Cortex of kidney (tissue), 1 donor: ENCODE measurements around the gene MYO16.
"Not testable (repeated sequence)": the region's sequence is repeated elsewhere in the genome, so short reads cannot be mapped to it uniquely, and the experiment has no call there.

Experiments used
- DNase-seq: peaks from one replicate; lab custom pipeline; 2025; lab: John Stamatoyannopoulos, UW

MYO16 gene

GRCh38 chr13:108981407-108981806, 352.0 kb downstream of the MYO16 start:
- no peak for DNase-seq

- no peak for DNase-seq
Measured at GRCh38 chr13:108983273-108983672, 353.9 kb downstream of the MYO16 start.

- DNase-seq = no peak
Measured at GRCh38 chr13:108984251-108984920, 355.0 kb downstream of the MYO16 start.

- DNase-seq = no peak
Measured at GRCh38 chr13:108985166-108985565, 355.8 kb downstream of the MYO16 start.

- DNase-seq = no peak
Measured at GRCh38 chr13:108987517-108987916, 358.1 kb downstream of the MYO16 start.

- no peak for DNase-seq
Measured at GRCh38 chr13:108987944-108988343, 358.5 kb downstream of the MYO16 start.

GRCh38 chr13:108991416-108991815, 362.0 kb downstream of the MYO16 start:
- DNase-seq = not testable (repeated sequence)

GRCh38 chr13:108993346-108993745, 363.9 kb downstream of the MYO16 start:
- no peak for DNase-seq

GRCh38 chr13:108996430-108996829, 367.0 kb downstream of the MYO16 start:
- no peak for DNase-seq

GRCh38 chr13:109000207-109000606, 370.8 kb downstream of the MYO16 start:
- DNase-seq = no peak

- no peak for DNase-seq
Measured at GRCh38 chr13:109002934-109003333, 373.5 kb downstream of the MYO16 start.

GRCh38 chr13:109007946-109008345, 378.5 kb downstream of the MYO16 start:
- no peak for DNase-seq

- no peak for DNase-seq
Measured at GRCh38 chr13:109009756-109010155, 380.3 kb downstream of the MYO16 start.

GRCh38 chr13:109010912-109011311, 381.5 kb downstream of the MYO16 start:
- DNase-seq = no peak

- no peak for DNase-seq
Measured at GRCh38 chr13:109012115-109012514, 382.7 kb downstream of the MYO16 start.

GRCh38 chr13:109021558-109021957, 392.1 kb downstream of the MYO16 start:
- DNase-seq = no peak

GRCh38 chr13:109024611-109025010, 395.2 kb downstream of the MYO16 start:
- no peak for DNase-seq

- DNase-seq = no peak
Measured at GRCh38 chr13:109026266-109026665, 396.9 kb downstream of the MYO16 start.

GRCh38 chr13:109028624-109029023, 399.2 kb downstream of the MYO16 start:
- DNase-seq = no peak

- no peak for DNase-seq
Measured at GRCh38 chr13:109033090-109033489, 403.7 kb downstream of the MYO16 start.

- no peak for DNase-seq
Measured at GRCh38 chr13:109036078-109036780, 406.8 kb downstream of the MYO16 start.

GRCh38 chr13:109043636-109044035, 414.2 kb downstream of the MYO16 start:
- DNase-seq = no peak

GRCh38 chr13:109055850-109056249, 426.4 kb downstream of the MYO16 start:
- DNase-seq = no peak

GRCh38 chr13:109058087-109058486, 428.7 kb downstream of the MYO16 start:
- DNase-seq = no peak
